NCI-H748 treated with DMSO at 0.1 percent for 48 hours (cell line): ENCODE measurements around the gene DOK4.
"Not testable (repeated sequence)": the region's sequence is repeated elsewhere in the genome, so short reads cannot be mapped to it uniquely, and the experiment has no call there.

Experiments
- DNase-seq: peaks from one replicate; lab custom pipeline; 2025; lab: John Stamatoyannopoulos, UW

DOK4 gene

GRCh38 chr16:57445510-57445909 is 40.8 kb downstream of the DOK4 start:
- DNase-seq, result no peak

- no peak for DNase-seq
These were observed 41.6 kb downstream of the DOK4 start for GRCh38 chr16:57444711-57445110.

- DNase-seq, result not testable (repeated sequence)
These were observed 45.7 kb downstream of the DOK4 start for GRCh38 chr16:57440551-57440950.

DNA sequence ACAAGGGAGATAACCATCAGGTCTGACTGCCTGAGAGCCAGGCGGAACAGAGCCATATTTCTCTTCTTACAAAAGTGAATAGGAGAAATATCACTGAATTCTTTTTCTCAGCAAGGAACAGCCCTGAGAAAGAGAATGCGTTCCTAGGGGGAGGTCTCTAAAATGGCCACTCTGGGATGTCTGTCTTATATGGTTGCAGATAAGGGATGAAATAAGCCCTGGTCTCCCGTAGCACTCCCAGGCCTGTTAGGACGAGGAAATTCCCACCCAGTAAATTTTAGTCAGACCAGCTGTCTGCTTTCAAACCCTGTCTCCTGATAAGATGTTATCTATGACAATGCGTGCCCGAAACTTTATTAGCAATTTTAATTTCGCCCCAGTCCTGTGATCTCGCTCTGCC is 46.3 kb downstream of the DOK4 start:
- DNase-seq, result not testable (repeated sequence)

DNA sequence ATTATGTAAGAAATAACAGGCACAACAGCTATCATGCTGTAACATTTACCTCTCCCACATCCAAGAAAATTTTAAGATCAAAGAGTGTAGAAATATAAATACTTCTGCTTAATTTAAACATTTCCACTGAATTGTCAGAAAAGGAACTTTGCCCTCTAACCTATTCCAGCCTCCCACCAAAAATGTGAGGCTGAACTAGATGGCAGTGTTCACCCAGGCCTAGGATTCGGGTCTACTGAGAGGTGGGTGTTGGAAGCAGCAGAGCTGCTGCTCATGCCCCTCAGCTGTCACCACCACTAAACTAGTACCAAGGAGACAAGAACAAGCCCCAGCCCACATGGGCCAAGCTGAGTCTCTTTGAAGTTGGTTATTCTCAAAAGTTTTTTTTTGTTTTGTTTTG is 50.5 kb downstream of the DOK4 start:
- DNase-seq, result no peak

GRCh38 chr16:57434003-57434402 is 52.3 kb downstream of the DOK4 start:
- no peak for DNase-seq

DNA sequence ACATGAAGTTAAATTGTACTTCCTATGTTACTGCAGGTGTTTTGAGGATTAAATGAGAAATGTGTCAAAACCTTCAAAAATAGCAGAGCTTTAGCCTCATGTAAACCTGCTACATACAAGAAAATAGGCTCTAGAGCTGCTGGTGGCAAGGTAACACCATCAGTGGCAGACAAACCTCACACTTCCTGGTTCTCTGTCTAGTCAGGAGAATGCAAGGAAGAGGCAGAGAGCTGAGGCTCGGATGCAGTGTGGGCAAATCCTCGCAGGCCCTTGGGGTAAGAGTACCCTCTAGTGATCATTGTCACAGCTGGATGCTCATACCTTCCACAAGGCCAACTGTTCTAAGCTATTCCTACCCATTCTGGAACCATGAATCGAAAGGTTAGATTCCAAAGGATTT is 53.3 kb downstream of the DOK4 start:
- DNase-seq, result no peak

DNA sequence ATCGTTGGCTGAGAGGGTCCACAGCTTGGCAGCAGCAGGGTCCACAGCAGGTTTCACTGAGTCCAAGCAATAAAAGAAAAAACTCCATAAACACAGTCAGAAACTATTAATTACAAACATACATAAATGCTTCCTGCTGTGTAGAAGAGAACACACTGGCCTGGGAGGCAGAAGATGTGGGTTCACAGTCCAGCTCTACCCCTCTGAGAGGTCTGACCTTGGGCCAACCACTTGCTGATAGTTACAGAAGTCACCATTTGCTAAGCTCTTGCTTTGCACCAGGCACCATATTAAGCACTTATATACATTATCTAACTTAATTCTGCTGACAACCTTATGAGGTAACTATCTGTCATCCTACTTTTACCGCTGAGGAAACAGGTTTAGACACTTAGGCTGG is 53.8 kb downstream of the DOK4 start:
- DNase-seq, result no peak

GRCh38 chr16:57430955-57431354 is 55.3 kb downstream of the DOK4 start:
- no peak for DNase-seq

GRCh38 chr16:57427824-57428223 is 58.5 kb downstream of the DOK4 start:
- no peak for DNase-seq

DNA sequence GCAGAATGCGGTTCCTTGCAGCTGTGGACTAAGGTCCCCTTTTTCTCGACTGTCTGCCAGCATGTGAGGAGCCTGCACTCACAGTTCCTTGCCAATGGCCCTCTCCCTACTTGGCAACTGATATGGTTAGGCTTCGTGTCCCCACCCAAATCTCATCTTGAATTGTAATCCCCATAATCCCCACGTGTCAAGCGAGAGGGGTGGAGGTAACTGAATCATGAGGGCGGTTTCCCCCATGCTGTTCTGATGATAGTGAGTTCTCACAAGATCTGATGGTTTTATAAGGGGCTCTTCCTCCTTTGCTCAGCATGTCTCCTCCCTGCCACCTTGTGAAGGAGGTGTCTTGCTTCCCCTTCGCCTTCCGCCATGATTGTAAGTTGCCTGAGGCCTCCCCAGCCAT is 59.0 kb downstream of the DOK4 start:
- no peak for DNase-seq

GRCh38 chr16:57426356-57426755 is 59.9 kb downstream of the DOK4 start:
- no peak for DNase-seq

DNA sequence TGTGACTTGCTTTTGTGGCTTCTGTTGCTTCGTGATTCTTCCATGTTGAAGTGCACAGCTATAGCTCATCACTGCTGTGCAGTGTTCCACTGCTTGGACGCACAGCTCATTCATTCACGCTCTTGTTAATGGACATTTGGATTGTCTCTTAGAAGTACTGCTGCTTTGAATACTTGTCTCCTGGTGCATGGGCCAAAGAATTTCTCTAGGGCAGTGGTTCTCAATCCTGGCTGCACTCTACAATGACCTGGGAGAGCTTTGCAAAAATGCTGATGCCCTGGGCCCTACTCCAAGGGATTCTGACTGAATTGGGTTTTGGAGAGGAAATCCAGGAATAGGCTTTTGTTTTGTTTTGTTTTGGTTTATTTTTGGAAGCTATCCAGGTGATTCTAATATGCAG is 61.7 kb downstream of the DOK4 start:
- DNase-seq, result no peak

- no peak for DNase-seq
These were observed 63.1 kb downstream of the DOK4 start for GRCh38 chr16:57423152-57423551.

DNA sequence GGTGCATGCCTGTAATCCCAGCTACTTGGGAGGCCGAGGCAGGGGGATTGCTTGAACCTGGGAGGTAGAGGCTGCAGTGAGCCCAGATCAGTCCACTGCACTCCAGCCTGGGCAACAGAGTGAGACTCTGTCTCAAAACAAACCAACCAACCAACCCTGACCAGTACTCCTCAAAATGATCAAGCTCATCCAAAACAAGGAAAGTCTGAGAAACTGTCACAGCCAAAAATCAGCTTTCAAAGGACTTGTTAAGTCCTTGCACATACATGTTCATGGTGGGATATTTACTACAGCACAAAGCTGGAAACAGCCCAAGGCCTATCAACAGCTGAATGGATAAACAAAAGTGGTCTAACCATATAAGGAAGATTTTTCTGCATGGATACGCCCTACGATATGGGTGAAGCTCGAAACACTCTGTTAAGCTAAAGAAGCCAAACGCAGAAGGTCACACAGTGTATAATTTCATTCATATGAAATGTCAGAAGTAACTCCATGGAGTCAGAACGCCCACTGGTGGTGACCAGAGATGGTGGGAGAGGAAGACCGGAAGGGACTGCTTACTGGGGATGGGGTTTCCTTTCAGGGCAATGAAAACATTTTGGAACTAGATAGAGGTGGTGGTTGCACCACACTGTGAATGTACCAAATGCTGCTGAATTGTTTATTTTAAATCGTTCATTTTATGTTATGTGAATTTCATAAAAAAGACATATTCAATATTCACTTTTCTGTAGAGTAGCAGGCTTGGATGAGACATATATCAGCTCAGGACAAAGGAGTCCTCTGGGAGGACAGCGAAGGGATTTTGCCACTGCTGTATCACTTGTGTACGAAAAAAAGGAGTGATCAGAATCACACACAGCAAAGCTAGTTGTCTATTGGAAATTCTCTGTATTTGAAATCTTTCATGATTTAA is 64.0 kb downstream of the DOK4 start:
- peak; percentile 3 for DNase-seq
